Astrocyte (in vitro differentiated cells and primary cell): ENCODE data around the gene HDDC2. TPM values are rescaled to one million over a fixed set of nuclear protein-coding genes. Genes with fewer than 3 reads are reported as not detected.
A peak's percentile ranks its signal among the peaks of the same experiment; 100 is the strongest.

Experiments
- DNase-seq: peaks from one replicate; pipeline ENCODE4 v3.0.0-alpha.2; 2010; ENCODE audit warnings: low read depth
- FAIRE-seq: peaks from 2 replicates; lab custom pipeline; 2011; peaks lifted over from hg19 to GRCh38; lab: Jason Lieb, UNC
- H2AFZ ChIP-seq: 2 replicates; pipeline ENCODE4 v1.6.0; 2012; ENCODE audit warnings: low read depth, low read length, inconsistent platforms
- H3K27ac ChIP-seq: 2 replicates; pipeline ENCODE4 v1.5.1; 2011; ENCODE audit warnings: low read depth, low read length, inconsistent platforms
- H3K27me3 ChIP-seq: 2 replicates; pipeline ENCODE4 v1.6.0; 2011; ENCODE audit warnings: low read length, inconsistent platforms; ENCODE audit not compliant: insufficient read depth
- H3K36me3 ChIP-seq: 2 replicates; pipeline ENCODE4 v1.5.1; 2011; ENCODE audit warnings: low read length, inconsistent platforms; ENCODE audit not compliant: insufficient read depth
- H3K4me1 ChIP-seq: 2 replicates; pipeline ENCODE4 v1.5.1; 2011; ENCODE audit warnings: low read length, inconsistent platforms; ENCODE audit not compliant: insufficient read depth
- H3K4me2 ChIP-seq: 2 replicates; pipeline ENCODE4 v1.6.0; 2012; ENCODE audit warnings: low read length, inconsistent platforms
- H3K4me3 ChIP-seq: 2 replicates; pipeline ENCODE4 v1.5.1; 2011; ENCODE audit warnings: low read depth, mild to moderate bottlenecking, low read length, inconsistent platforms; ENCODE audit not compliant: insufficient read depth
- H3K79me2 ChIP-seq: 2 replicates; pipeline ENCODE4 v1.6.0; 2012; ENCODE audit warnings: mild to moderate bottlenecking, low read length, inconsistent platforms; ENCODE audit not compliant: insufficient read depth
- H3K9ac ChIP-seq: 2 replicates; pipeline ENCODE4 v1.6.0; 2012; ENCODE audit warnings: mild to moderate bottlenecking, low read length, inconsistent platforms
- H3K9me3 ChIP-seq: 2 replicates; pipeline ENCODE4 v1.5.1; 2012; ENCODE audit warnings: low read depth, mild to moderate bottlenecking, low read length, inconsistent platforms; ENCODE audit not compliant: insufficient read depth
- H4K20me1 ChIP-seq: 2 replicates; pipeline ENCODE4 v1.6.0; 2012; ENCODE audit warnings: low read length, inconsistent platforms; ENCODE audit not compliant: insufficient read depth
- H3K27ac Mint-ChIP-seq: one replicate; pipeline ENCODE4 v1.8.0; 2021; ENCODE audit warnings: mild to moderate bottlenecking, mixed read lengths; ENCODE audit not compliant: unreplicated experiment
- H3K27me3 Mint-ChIP-seq: one replicate; pipeline ENCODE4 v1.8.0; 2021; ENCODE audit warnings: low read depth, mixed read lengths; ENCODE audit not compliant: unreplicated experiment
- H3K36me3 Mint-ChIP-seq: one replicate; pipeline ENCODE4 v1.8.0; 2021; ENCODE audit warnings: low read depth, mixed read lengths; ENCODE audit not compliant: unreplicated experiment
- H3K4me1 Mint-ChIP-seq: one replicate; pipeline ENCODE4 v1.8.0; 2021; ENCODE audit warnings: low read depth, mixed read lengths; ENCODE audit not compliant: unreplicated experiment
- H3K4me3 Mint-ChIP-seq: one replicate; pipeline ENCODE4 v1.8.0; 2021; ENCODE audit warnings: mild to moderate bottlenecking, moderate library complexity, mixed read lengths; ENCODE audit not compliant: unreplicated experiment
- H3K9me3 Mint-ChIP-seq: one replicate; pipeline ENCODE4 v1.8.0; 2021; ENCODE audit warnings: mild to moderate bottlenecking, mixed read lengths; ENCODE audit not compliant: unreplicated experiment
- EZH2 ChIP-seq: IDR thresholded peaks from 2 replicates; pipeline ENCODE4 v1.6.1; 2012; ENCODE audit warnings: mild to moderate bottlenecking, low read length, inconsistent platforms; ENCODE audit not compliant: insufficient read depth
- total RNA-seq: library from RNA; stranded (reverse); gene quantifications from 2 replicates; pipeline ENCODE4 v1.2.1, GENCODE V29; 2021
- TF ChIP-seq, protein P1 (sequence below): IDR thresholded peaks from 2 replicates; pipeline ENCODE4 v1.5.1; 2011; ENCODE audit warnings: low read depth, mild to moderate bottlenecking, inconsistent platforms, low read length, moderate library complexity; ENCODE audit not compliant: insufficient read depth

HDDC2 gene
- total RNA-seq, 1 donor from 2014 or later = 53.5 TPM

DNA sequence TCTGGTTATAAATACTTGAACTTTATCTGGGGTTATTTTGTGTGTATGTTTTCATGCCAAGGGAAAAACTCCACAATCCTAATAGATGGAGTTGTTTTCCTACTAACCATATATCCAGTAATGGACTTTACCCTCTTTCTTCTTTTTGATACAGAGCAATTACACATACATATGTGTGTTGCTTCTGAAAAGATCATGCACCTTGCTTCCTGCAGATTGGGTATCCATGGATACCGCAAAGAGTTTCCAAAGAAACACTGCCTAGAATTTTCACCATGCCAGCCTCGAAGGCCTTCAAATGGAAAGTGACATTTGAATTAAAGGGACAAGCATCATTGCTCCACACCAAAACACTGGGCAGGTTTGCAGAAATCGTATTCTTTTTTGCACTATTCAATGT lies 26.8 kb downstream of the HDDC2 start:
- no peaks in the 10 kb centered on the region for H3K9me3 Mint-ChIP-seq
- Histone ChIP-seq H3K4me1 (peaks cover 7% of the 10 kb centered on the region), H3K36me3 (peaks cover 14% of the 10 kb centered on the region), H2AFZ (no peak overlapping the region), H3K9ac (no peak overlapping the region), H3K4me2 (no peak overlapping the region), H3K9me3 (no peaks in the 10 kb centered on the region), H3K4me3 (no peak overlapping the region), H3K79me2 (peaks cover 5% of the 10 kb centered on the region), H3K27ac (no peak overlapping the region), H3K27me3 (no peaks in the 10 kb centered on the region), H4K20me1 (peaks cover 5% of the 10 kb centered on the region)
- H3K4me3 Mint-ChIP-seq = no peak overlapping the region
- peaks cover 8% of the 10 kb centered on the region for H3K4me1 Mint-ChIP-seq
- H3K27me3 Mint-ChIP-seq = no peaks in the 10 kb centered on the region
- no peak overlapping the region for H3K27ac Mint-ChIP-seq
- FAIRE-seq (no peak), DNase-seq (no peak)
- TF ChIP-seq, protein P1, sequence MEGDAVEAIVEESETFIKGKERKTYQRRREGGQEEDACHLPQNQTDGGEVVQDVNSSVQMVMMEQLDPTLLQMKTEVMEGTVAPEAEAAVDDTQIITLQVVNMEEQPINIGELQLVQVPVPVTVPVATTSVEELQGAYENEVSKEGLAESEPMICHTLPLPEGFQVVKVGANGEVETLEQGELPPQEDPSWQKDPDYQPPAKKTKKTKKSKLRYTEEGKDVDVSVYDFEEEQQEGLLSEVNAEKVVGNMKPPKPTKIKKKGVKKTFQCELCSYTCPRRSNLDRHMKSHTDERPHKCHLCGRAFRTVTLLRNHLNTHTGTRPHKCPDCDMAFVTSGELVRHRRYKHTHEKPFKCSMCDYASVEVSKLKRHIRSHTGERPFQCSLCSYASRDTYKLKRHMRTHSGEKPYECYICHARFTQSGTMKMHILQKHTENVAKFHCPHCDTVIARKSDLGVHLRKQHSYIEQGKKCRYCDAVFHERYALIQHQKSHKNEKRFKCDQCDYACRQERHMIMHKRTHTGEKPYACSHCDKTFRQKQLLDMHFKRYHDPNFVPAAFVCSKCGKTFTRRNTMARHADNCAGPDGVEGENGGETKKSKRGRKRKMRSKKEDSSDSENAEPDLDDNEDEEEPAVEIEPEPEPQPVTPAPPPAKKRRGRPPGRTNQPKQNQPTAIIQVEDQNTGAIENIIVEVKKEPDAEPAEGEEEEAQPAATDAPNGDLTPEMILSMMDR = no peak
- no peak for TF ChIP-seq EZH2
- peaks cover 27% of the 10 kb centered on the region for H3K36me3 Mint-ChIP-seq

DNA sequence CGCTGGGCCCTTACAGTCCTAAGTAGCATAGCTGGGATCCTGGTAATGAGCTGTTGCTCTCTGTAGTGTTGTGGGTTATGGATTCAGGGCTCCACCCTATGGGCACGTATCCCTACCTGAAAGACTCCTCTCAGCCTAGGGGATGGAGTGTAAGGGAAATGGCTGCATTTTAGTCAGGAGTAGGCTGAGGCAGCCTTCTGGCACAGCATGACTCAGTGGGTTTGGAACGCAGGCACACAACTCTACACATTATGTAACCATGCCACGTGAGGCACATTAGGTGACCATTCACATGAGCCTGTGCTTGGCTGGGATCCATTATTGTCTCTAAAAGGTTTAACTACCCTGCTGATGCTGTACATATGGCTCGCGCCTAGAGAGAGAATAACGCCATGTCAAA lies 27.8 kb downstream of the HDDC2 start:
- Histone ChIP-seq H3K36me3 (peaks cover 14% of the 10 kb centered on the region), H3K9me3 (no peaks in the 10 kb centered on the region), H3K4me3 (no peak overlapping the region), H3K4me1 (peaks cover 7% of the 10 kb centered on the region), H3K79me2 (peaks cover 4% of the 10 kb centered on the region), H4K20me1 (peaks cover 5% of the 10 kb centered on the region), H3K27me3 (no peaks in the 10 kb centered on the region), H3K27ac (peak overlapping the region; percentile 48), H2AFZ (no peak overlapping the region), H3K9ac (no peak overlapping the region), H3K4me2 (no peak overlapping the region)
- Mint-ChIP-seq H3K36me3 (peaks cover 25% of the 10 kb centered on the region), H3K4me3 (no peak overlapping the region), H3K27ac (no peak overlapping the region), H3K9me3 (no peaks in the 10 kb centered on the region), H3K27me3 (no peaks in the 10 kb centered on the region), H3K4me1 (peaks cover 6% of the 10 kb centered on the region)
- TF ChIP-seq, protein P1 = no peak
- no peak for TF ChIP-seq EZH2
- FAIRE-seq (no peak), DNase-seq (peak; percentile 77)

DNA sequence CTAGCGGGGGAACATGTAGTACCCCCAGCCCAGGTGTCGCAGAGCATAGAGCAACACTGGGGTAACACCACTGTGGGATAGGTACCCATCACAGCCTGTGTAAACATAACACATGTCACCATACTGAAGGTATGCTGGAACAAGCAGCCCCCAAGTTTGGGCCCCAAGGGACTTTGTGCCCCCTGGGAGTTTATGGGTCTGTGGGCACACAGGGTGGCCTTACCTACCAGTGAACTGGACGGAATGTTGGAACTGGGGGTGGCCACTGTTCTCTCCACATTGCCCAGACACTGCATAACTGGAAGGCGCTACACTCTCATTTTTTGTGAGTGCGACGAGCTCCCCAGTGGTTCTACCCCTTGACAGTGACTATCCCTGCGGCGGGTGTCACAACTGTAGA lies 28.5 kb downstream of the HDDC2 start:
- Mint-ChIP-seq H3K27me3 (no peaks in the 10 kb centered on the region), H3K4me3 (no peak overlapping the region)
- peaks cover 4% of the 10 kb centered on the region for H3K79me2 ChIP-seq

More for the DNA sequence above, 28.5 kb downstream of the HDDC2 start:
- peaks cover 5% of the 10 kb centered on the region for H4K20me1 ChIP-seq
- peaks cover 7% of the 10 kb centered on the region for H3K4me1 ChIP-seq
- no peak overlapping the region for H3K27ac ChIP-seq
- TF ChIP-seq, protein P1 = no peak
- TF ChIP-seq EZH2 = no peak
- H3K36me3 ChIP-seq = peaks cover 14% of the 10 kb centered on the region
- H3K9ac ChIP-seq = no peak overlapping the region
- H3K4me1 Mint-ChIP-seq = no peaks in the 10 kb centered on the region
- H3K4me3 ChIP-seq = no peak overlapping the region
- FAIRE-seq = no peak
- no peaks in the 10 kb centered on the region for H3K27me3 ChIP-seq
- no peaks in the 10 kb centered on the region for H3K9me3 ChIP-seq
- H2AFZ ChIP-seq = no peak overlapping the region
- H3K36me3 Mint-ChIP-seq = peaks cover 25% of the 10 kb centered on the region
- H3K9me3 Mint-ChIP-seq = no peaks in the 10 kb centered on the region
- no peak overlapping the region for H3K27ac Mint-ChIP-seq
- no peak overlapping the region for H3K4me2 ChIP-seq
- DNase-seq = no peak
